Keratinocyte (primary cell): Measurements from ENCODE around the gene BAIAP2. TPM values are rescaled to one million over a fixed set of nuclear protein-coding genes. Genes with fewer than 3 reads are reported as not detected.

Experiments
- DNase-seq: peaks from one replicate; pipeline ENCODE4 v3.0.0-alpha.2; 2011; ENCODE audit warnings: low read depth, missing footprints, low spot score
- FAIRE-seq: peaks from 2 replicates; lab custom pipeline; 2011; peaks lifted over from hg19 to GRCh38; lab: Jason Lieb, UNC
- H2AFZ ChIP-seq: 2 replicates; pipeline ENCODE4 v1.6.0; 2012; ENCODE audit warnings: low read length, control low read depth, inconsistent platforms; ENCODE audit not compliant: control insufficient read depth
- H3K27ac ChIP-seq: 2 replicates; pipeline ENCODE4 v1.5.1; 2011; ENCODE audit warnings: low read length; ENCODE audit not compliant: control insufficient read depth, insufficient read depth
- H3K27me3 ChIP-seq: 3 replicates; pipeline ENCODE4 v1.6.0; 2011; ENCODE audit warnings: low read length; ENCODE audit not compliant: control insufficient read depth, insufficient read depth; ENCODE audit errors: extremely low read depth
- H3K36me3 ChIP-seq, 2 experiments: 2 replicates in 1 of 2; 3 replicates in 1 of 2; pipeline ENCODE4 v1.5.1; 2011; ENCODE audit warnings: low read length in 2 of 2, mild to moderate bottlenecking in 1 of 2; ENCODE audit not compliant: control insufficient read depth in 2 of 2, insufficient read depth in 2 of 2; ENCODE audit errors: extremely low read depth in 1 of 2
- H3K4me1 ChIP-seq: 3 replicates; pipeline ENCODE4 v1.5.1; 2011; ENCODE audit warnings: low read length; ENCODE audit not compliant: control insufficient read depth, insufficient read depth; ENCODE audit errors: extremely low read depth
- H3K4me2 ChIP-seq: 3 replicates; pipeline ENCODE4 v1.6.0; 2011; ENCODE audit warnings: low read depth, low read length; ENCODE audit not compliant: control insufficient read depth, insufficient read depth; ENCODE audit errors: extremely low read depth
- H3K4me3 ChIP-seq, 3 experiments: fragments of 200-600 bp in 1 of 3; sonication (generic) in 1 of 3; 2 replicates in 2 of 3; 3 replicates in 1 of 3; pipeline ENCODE4 v1.5.1; 2011 to 2016; ENCODE audit warnings: low read length in 3 of 3, mild to moderate bottlenecking in 3 of 3, control low read depth in 2 of 3, inconsistent platforms in 1 of 3, low read depth in 1 of 3, mixed read lengths in 1 of 3, mixed run types in 1 of 3, moderate library complexity in 1 of 3; ENCODE audit not compliant: control insufficient read depth in 2 of 3, insufficient read depth in 2 of 3; ENCODE audit errors: extremely low read depth in 1 of 3
- H3K79me2 ChIP-seq: 2 replicates; pipeline ENCODE4 v1.6.0; 2012; ENCODE audit warnings: low read length; ENCODE audit not compliant: control insufficient read depth, insufficient read depth
- H3K9ac ChIP-seq: 3 replicates; pipeline ENCODE4 v1.6.0; 2011; ENCODE audit warnings: low read length; ENCODE audit not compliant: control insufficient read depth, insufficient read depth; ENCODE audit errors: extremely low read depth
- H3K9me1 ChIP-seq: 3 replicates; pipeline ENCODE4 v1.6.0; 2011; ENCODE audit warnings: low read length; ENCODE audit not compliant: control insufficient read depth, insufficient read depth; ENCODE audit errors: extremely low read depth
- H3K9me3 ChIP-seq: 2 replicates; pipeline ENCODE4 v1.5.1; 2012; ENCODE audit warnings: low read depth, low read length; ENCODE audit not compliant: control insufficient read depth
- H4K20me1 ChIP-seq: 3 replicates; pipeline ENCODE4 v1.6.0; 2011; ENCODE audit warnings: low read length; ENCODE audit not compliant: control insufficient read depth, insufficient read depth; ENCODE audit errors: extremely low read depth
- EZH2 ChIP-seq: IDR thresholded peaks from one replicate; pipeline ENCODE4 v1.6.1; 2012; ENCODE audit warnings: inconsistent platforms, mild to moderate bottlenecking, low read length, moderate library complexity
- dilution Hi-C: fragments of 300-500 bp; cut with MboI; formaldehyde crosslinking; loops from one replicate; pipeline ENCODE4 v1.7.0; 2020; ENCODE audit warnings: low sequenced_read_pairs; ENCODE audit not compliant: extremely low pct_ligation_motif_present
- polyA plus RNA-seq, 5 experiments: library from polyadenylated mRNA; depleted of rRNA in 3 of 5; stranded (reverse) in 3 of 5; stranded (forward) in 1 of 5; unstranded in 1 of 5; fragments of >200 nt; gene quantifications; 1 replicate in 1 of 5; 2 replicates in 3 of 5; 3 replicates in 1 of 5; pipeline versions ENCODE4 v1.2.1 to v1.2.3, GENCODE V29; 2011 to 2012; ENCODE audit warnings: missing spikeins in 2 of 5, low read depth in 1 of 5, low replicate concordance in 1 of 5
- TF ChIP-seq, protein P1 (sequence below), 3 experiments: IDR thresholded peaks in 1 of 3; conservative IDR thresholded peaks in 1 of 3; optimal IDR thresholded peaks in 1 of 3; 2 replicates in 2 of 3; 3 replicates in 1 of 3; pipeline versions ENCODE3 to v1.5.1; 2011; ENCODE audit warnings: low read length in 3 of 3, mild to moderate bottlenecking in 3 of 3, moderate library complexity in 2 of 3, control low read depth in 1 of 3, inconsistent platforms in 1 of 3; ENCODE audit not compliant: insufficient read depth in 2 of 3; ENCODE audit errors: extremely low read depth in 1 of 3

BAIAP2 gene
- polyA plus RNA-seq, 1 donor (not counting 4 experiments of a cell fraction or from before 2014, with no cell fraction given) = 56.7 TPM

DNA sequence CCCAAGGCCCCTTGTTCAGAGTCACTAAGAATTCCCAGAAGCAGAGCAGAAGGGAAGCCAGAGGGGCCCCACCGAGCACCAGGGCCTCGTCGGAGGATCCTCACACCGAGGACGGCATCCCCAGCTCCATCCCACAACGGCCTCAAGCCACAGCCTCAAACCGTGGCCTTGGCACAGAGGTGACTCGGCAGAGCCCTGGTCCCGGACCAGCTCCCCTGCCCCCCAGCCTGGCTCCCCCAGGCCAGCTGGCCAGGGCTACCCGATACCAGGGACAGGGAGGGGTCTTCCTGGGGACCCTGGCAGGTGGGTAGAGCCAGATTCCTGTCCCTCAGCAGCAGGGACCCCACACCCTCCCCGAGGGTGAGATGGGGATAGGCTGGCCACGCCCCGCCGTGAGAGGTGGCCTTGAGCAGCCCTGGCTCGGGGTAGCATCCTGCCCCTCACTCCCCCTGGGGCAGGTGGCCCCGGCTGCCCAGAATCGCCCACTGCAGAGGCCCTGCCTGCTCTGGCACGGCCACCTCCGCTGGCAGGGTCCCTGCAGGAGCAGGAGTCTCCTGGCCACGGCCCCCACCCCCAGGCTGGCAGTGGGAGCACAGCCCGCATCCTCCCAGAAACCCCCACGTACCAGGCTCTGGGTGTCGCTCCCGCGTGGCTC is 124.8 kb downstream of the BAIAP2 start:
- Histone ChIP-seq H3K36me3 (no peaks in the 10 kb centered on the region), H3K79me2 (no peaks in the 10 kb centered on the region), H3K27me3 (peaks cover 18% of the 10 kb centered on the region), H2AFZ (no peak overlapping the region), H3K27ac (no peak overlapping the region), H3K4me3 (no peak overlapping the region), H3K9me3 (no peaks in the 10 kb centered on the region), H3K4me1 (no peaks in the 10 kb centered on the region), H3K9ac (no peak overlapping the region), H4K20me1 (peaks cover 2% of the 10 kb centered on the region), H3K4me2 (no peak overlapping the region), H3K9me1 (no peaks in the 10 kb centered on the region)
- FAIRE-seq (no peak), DNase-seq (no peak)
- TF ChIP-seq, protein P1, sequence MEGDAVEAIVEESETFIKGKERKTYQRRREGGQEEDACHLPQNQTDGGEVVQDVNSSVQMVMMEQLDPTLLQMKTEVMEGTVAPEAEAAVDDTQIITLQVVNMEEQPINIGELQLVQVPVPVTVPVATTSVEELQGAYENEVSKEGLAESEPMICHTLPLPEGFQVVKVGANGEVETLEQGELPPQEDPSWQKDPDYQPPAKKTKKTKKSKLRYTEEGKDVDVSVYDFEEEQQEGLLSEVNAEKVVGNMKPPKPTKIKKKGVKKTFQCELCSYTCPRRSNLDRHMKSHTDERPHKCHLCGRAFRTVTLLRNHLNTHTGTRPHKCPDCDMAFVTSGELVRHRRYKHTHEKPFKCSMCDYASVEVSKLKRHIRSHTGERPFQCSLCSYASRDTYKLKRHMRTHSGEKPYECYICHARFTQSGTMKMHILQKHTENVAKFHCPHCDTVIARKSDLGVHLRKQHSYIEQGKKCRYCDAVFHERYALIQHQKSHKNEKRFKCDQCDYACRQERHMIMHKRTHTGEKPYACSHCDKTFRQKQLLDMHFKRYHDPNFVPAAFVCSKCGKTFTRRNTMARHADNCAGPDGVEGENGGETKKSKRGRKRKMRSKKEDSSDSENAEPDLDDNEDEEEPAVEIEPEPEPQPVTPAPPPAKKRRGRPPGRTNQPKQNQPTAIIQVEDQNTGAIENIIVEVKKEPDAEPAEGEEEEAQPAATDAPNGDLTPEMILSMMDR (optimal IDR thresholded peaks at IDR 0.05 in 1 of 3, IDR thresholded peaks at IDR 0.05 in 1 of 3, conservative IDR thresholded peaks at IDR 0.05 in 1 of 3; ENCODE audit: extremely low read depth in 1 of 3, insufficient read depth in 2 of 3, low read length in 3 of 3) = no peak
- TF ChIP-seq EZH2 = no peak
- dilution Hi-C loops = no loop called here

DNA sequence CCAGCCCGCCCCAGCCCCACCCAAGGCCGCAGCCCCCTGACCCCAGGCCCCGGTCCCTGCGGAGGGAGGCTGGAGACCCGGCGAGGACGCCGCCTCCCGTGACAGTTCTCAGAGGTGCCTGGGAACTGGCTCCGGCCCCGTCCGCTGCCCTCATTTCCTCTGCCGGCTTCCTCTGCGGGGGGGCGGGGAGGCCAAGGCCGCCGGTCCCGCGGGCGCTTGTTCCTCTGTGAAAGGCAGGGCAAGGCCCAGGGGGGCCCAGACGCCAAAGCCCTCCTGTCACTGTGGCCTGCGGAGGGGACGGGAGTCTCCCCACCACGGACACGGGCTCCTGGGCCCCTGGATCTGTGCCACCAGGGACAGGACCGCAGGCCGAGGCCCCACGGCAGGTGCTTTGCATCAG is 125.4 kb downstream of the BAIAP2 start:
- H3K27me3 ChIP-seq = peaks cover 24% of the 10 kb centered on the region
- H3K36me3 ChIP-seq = no peaks in the 10 kb centered on the region
- no peak overlapping the region for H2AFZ ChIP-seq
- FAIRE-seq (no peak), DNase-seq (no peak)
- H3K4me1 ChIP-seq = no peaks in the 10 kb centered on the region
- dilution Hi-C loops = no loop called here
- H3K4me3 ChIP-seq = no peak overlapping the region
- no peaks in the 10 kb centered on the region for H3K79me2 ChIP-seq
- H3K4me2 ChIP-seq = no peak overlapping the region
- H4K20me1 ChIP-seq = peaks cover 2% of the 10 kb centered on the region
- H3K9me3 ChIP-seq = no peaks in the 10 kb centered on the region
- H3K27ac ChIP-seq = no peak overlapping the region
- TF ChIP-seq, protein P1 (optimal IDR thresholded peaks at IDR 0.05 in 1 of 3, IDR thresholded peaks at IDR 0.05 in 1 of 3, conservative IDR thresholded peaks at IDR 0.05 in 1 of 3; ENCODE audit: extremely low read depth in 1 of 3, insufficient read depth in 2 of 3, low read length in 3 of 3) = no peak
- TF ChIP-seq EZH2 = no peak
- no peak overlapping the region for H3K9ac ChIP-seq
- no peaks in the 10 kb centered on the region for H3K9me1 ChIP-seq
